Body of pancreas (tissue), 4 donors: Measurements from ENCODE around the gene ABI1.

Experiments
- POLR2A ChIP-seq, 3 donors: fragments of 450-650 bp; IDR thresholded peaks; one replicate each; pipeline ENCODE4 v1.6.1; 2016; ENCODE audit warnings: antibody characterized with exemption in 3 of 3, mild to moderate bottlenecking in 2 of 3
- TF ChIP-seq, protein P1 (sequence below), 7 experiments: fragments of 450-650 bp in 4 of 7; fragments of 200-600 bp in 3 of 7; sonication (generic) in 3 of 7; IDR thresholded peaks; one replicate each; pipeline ENCODE4 v1.5.1; 2016 to 2019; ENCODE audit warnings: antibody characterized with exemption in 7 of 7

DNA sequence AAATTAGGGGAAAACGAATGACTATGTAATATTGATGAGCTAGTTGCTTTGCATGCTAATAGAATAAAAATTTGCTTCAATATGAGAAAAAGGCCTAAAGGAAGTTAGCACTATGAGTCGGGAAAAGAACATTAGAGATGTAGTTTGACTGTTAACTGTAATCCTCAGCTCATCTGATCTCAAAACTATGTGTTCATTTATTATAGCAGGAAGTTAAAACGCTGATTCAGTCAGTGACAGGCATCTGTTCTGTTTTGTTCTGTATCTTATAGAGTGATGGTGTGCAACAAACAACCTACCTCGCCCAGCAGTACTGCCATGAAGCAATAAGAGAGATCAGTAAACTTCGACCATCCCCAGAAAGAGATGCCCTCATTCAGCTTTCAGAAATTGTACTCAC lies 114.7 kb downstream of the ABI1 start:
- TF ChIP-seq, protein P1, sequence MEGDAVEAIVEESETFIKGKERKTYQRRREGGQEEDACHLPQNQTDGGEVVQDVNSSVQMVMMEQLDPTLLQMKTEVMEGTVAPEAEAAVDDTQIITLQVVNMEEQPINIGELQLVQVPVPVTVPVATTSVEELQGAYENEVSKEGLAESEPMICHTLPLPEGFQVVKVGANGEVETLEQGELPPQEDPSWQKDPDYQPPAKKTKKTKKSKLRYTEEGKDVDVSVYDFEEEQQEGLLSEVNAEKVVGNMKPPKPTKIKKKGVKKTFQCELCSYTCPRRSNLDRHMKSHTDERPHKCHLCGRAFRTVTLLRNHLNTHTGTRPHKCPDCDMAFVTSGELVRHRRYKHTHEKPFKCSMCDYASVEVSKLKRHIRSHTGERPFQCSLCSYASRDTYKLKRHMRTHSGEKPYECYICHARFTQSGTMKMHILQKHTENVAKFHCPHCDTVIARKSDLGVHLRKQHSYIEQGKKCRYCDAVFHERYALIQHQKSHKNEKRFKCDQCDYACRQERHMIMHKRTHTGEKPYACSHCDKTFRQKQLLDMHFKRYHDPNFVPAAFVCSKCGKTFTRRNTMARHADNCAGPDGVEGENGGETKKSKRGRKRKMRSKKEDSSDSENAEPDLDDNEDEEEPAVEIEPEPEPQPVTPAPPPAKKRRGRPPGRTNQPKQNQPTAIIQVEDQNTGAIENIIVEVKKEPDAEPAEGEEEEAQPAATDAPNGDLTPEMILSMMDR (IDR thresholded peaks at IDR 0.05): no peak
- TF ChIP-seq POLR2A (IDR thresholded peaks at IDR 0.05): no peak
